GM20431 (cell line): Measurements from ENCODE around the gene AP2A2.

Experiments
- in situ Hi-C: fragments of 300-500 bp; cut with MseI, MboI; formaldehyde crosslinking; loops from one replicate; pipeline ENCODE4 v1.15.0; 2020; ENCODE audit warnings: low sequenced_read_pairs; ENCODE audit not compliant: unreplicated experiment

Gene AP2A2

DNA sequence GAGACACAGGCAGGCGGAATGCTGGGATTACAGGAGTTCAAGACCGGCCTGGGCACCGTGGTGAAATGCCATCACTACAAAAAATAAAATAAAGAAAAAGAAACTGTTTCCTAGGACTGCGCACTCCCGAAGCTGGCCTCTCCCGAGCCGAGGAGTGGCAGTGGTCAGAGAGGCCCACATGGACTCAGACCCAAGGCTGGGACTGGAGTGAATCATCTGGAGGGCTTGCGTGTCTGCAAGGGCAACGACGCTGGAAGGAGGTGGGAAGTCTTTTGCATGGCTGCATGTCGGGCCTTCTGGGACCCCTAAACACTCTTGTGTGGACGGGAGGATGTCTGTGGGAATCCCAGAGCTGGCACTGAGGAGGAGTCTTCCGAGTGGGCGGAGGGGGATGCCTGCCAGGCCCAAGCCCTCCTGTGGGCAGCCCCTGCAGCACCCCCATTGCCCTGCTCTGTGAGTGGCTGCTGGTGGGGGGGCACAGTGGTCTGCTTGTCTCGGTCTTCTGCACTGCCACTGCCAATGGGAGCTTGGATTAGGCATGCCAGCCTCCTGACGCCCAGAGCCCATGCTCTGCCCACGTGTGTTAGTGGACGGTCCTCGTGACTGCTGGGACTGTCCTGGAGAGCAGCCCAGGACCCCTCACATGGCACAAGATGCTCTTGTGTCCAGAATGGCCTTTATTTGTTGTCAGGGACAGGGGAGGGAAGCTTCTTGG, 1.8 kb upstream of the AP2A2 start:
- in situ Hi-C loops: no loop called here

- in situ Hi-C loops: no loop called here
Measured at GRCh38 chr11:924406-925157, 1.1 kb upstream of the AP2A2 start.

GRCh38 chr11:925158-925495, 543 bp upstream of the AP2A2 start:
- in situ Hi-C loops: no loop called here

DNA sequence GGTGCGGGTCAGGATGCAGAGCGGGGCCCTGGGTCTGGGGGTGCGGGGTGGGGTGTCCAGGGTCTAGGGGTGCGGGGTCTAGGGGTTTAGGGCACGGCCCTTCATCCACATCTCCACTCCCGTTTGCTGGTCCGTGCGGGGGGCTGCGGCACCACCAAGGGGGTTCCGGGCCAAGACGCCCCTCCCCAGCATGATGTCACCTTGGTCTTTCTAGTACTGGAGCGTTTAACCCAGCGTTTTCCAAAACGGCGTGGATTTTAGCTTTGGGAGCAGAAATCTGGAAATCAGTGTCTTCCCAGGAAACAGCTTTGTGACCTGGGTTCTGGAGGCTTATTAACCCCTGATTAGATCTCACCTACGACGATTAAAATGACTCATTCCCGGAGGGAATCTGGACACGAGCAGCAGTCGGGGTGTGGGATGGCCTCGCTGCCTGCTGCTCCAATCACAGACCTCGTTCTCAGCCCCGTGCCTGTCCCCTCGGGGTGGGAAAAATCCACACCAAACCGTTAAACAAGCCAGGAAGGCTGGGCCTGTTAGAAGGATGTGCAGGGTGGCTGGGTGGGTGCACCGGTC, 759 bp downstream of the AP2A2 start:
- in situ Hi-C loops: no loop called here

GRCh38 chr11:927871-928270, 2.2 kb downstream of the AP2A2 start:
- in situ Hi-C loops: no loop called here

GRCh38 chr11:928786-929185, 3.1 kb downstream of the AP2A2 start:
- in situ Hi-C loops: no loop called here

DNA sequence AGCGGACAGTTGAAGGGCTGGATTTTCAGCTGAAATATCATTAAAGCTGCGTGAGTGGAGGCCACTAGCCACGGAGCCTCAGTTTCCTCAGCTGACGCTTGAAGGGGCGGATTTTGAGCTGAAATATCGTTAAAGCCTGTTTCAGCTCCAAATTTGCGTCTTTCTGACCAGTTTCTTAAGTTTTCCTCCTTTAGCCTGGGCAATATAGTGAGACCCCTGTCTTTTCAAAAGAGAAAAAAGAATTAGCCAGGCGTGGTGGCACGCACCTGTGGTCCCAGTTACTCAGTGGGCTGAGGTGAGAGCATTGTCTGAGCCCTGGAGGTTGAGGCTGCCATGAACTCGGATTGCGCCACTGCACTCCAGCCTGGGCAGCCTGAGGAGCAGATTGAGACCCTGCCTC, 3.7 kb downstream of the AP2A2 start:
- in situ Hi-C loops: no loop called here

DNA sequence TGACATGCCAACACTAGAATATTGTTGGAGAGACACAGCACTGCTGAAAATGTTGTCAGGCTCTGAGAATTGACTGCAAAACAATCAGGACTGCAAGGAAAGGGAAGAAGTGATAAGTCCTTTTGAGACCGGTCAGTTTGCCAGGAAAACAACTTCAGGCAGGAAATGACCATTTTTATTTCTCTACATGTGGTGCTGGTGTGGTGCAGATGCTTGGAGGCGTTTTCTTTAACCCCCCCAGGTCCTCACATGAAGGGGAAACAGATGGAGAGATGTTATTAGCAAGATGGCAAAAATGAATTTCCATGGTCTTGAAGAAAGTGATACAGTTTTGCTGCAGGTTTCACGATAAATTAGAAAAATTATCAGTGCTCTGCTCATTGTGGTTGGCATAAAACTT, 5.7 kb downstream of the AP2A2 start:
- in situ Hi-C loops: no loop called here

DNA sequence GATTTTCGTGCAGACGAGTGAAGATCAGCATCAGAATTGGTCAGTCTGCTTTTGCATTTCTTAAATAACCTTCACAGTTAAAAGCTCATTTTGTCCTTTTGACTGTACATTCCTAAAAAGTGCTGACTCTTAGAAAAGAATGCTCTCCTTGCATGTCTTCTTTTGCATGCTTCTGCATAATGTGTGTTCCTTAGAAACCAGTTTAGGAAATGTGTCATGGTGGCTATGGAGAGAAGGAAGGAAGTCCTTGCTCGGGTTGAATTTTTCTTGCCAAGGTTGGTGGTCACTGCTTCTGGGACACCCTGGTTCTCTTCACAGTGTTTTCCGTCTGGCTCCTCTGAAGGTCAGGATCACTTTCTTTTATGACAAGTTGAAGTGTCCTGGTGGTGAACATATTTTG, 6.8 kb downstream of the AP2A2 start:
- in situ Hi-C loops: no loop called here

DNA sequence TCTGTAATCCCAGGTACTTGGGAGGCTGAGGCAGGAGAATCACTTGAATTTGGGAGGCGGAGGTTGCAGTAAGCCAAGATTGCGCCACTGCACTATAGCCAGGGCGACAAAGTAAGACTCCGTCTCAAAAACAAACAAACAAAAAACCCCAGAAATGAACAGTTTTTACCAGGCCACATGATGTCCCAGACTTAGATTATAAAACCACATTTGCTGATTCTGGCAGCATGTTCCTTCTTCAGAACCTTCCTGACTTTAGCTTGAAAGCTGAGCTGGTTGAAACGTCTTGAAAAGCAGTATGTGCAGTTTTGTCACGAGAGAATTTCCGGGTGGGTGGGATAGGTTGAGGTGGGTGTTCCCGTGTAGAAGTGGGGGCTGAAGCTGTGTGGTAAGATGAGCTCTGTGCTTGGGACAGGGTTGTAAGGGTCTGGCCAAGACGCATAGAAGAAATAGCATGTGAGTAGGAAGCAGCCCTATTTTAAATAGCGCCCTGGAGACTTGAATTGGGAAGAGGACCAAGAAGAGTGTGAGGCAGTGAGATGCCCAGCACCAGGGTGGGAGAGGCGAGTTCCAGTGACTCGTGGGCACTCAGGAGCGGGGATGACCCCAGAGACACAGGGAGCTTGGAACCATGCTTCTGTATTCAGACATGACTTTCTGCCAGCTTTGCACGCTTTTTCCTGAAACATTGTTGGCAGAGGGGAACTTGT, 7.6 kb downstream of the AP2A2 start:
- in situ Hi-C loops: no loop called here

DNA sequence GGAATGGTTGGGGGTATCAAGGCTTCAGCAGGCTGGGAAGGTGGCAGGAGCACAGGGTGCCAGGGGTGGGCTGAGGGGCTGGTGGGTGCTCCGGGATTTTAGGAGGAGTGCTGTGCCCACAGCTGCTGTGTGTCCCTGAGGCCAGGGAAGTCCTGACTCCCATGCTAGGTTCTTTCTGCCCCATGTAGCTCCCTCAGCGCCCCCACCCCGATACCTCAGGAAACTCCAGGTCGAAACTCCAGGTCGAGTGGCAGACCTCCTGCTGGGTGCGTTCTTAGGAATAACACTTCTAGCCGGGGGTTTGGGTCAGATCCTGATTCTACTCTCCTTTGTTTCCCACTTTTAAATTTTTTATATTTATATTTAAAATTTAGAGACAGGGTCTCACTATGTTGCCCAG, 8.3 kb downstream of the AP2A2 start:
- in situ Hi-C loops: no loop called here

GRCh38 chr11:934527-934926, 8.9 kb downstream of the AP2A2 start:
- in situ Hi-C loops: no loop called here

GRCh38 chr11:936199-936598, 10.5 kb downstream of the AP2A2 start:
- in situ Hi-C loops: no loop called here

- in situ Hi-C loops: no loop called here
Measured at GRCh38 chr11:937841-938261, 12.2 kb downstream of the AP2A2 start.

- in situ Hi-C loops: no loop called here
Measured at GRCh38 chr11:940496-941135, 14.9 kb downstream of the AP2A2 start.

- in situ Hi-C loops: no loop called here
Measured at GRCh38 chr11:942823-943222, 17.2 kb downstream of the AP2A2 start.

- in situ Hi-C loops: no loop called here
Measured at GRCh38 chr11:944711-945470, 19.2 kb downstream of the AP2A2 start.

DNA sequence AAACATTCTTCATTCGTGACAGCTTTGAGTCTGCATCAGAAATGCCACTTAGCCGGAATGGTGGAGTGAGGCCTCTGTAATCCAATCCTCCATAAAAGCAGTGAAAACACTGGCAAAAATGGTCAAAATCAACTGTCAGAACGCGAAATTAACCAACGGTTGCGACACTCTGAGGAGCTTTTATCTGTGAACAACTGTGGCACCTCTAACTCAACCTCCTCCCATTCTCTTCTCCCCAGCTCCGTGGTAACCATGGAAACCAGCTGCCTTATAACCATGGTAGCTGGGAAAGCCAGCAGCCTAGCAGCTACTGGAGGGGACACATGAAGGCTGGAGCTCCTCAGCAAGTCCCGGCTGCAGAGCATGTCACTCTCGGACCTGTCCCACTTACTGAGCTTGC, 20.3 kb downstream of the AP2A2 start:
- in situ Hi-C loops: no loop called here

DNA sequence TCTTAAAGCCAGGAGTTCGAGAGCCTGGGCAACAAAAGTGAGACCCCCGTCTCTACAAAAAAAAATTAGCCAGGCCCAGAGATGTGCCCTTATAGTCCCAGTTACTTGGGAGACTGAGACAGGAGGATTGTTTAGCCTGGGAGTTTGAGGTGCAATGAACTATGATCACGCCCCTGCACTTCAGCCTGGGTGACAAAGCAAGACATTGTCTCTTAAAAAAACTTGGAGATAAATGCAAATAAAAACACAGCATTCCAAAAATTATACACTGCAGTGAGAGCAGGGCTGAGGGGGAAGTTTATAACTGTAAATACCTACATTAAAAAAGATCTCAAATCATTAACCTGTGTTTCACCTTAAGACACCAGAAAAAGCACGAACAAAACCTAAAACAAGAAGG, 22.1 kb downstream of the AP2A2 start:
- in situ Hi-C loops: no loop called here

- in situ Hi-C loops: no loop called here
Measured at GRCh38 chr11:951507-951906, 25.8 kb downstream of the AP2A2 start.
